Thyroid gland (tissue), 4 donors: ENCODE data around the gene ZCCHC3. TPM values are rescaled to one million over a fixed set of nuclear protein-coding genes. Genes with fewer than 3 reads are reported as not detected.
"Not testable (repeated sequence)": the region's sequence is repeated elsewhere in the genome, so short reads cannot be mapped to it uniquely, and the experiment has no call there.

Experiments
- DNase-seq, 2 donors: peaks; one replicate each; pipeline ENCODE4 v3.0.0-alpha.2; 2019
- H3K27ac ChIP-seq, 3 donors: fragments of 200-600 bp; sonication (generic); 1 replicate in 2 of 3; 2 replicates in 1 of 3; pipeline ENCODE4 v1.5.1; 2016 to 2019; ENCODE audit warnings: mild to moderate bottlenecking in 1 of 3, moderate library complexity in 1 of 3
- H3K27me3 ChIP-seq: fragments of 200-600 bp; sonication (generic); one replicate; pipeline ENCODE4 v1.5.1; 2019
- H3K36me3 ChIP-seq, 2 donors: fragments of 200-600 bp; sonication (generic); one replicate each; pipeline ENCODE4 v1.5.1; 2016 to 2019
- H3K4me1 ChIP-seq, 2 donors: fragments of 200-600 bp; sonication (generic); one replicate each; pipeline ENCODE4 v1.5.1; 2017 to 2019
- H3K4me3 ChIP-seq, 3 donors: fragments of 200-600 bp; sonication (generic); replicated peaks in 1 of 3; 1 replicate in 2 of 3; 2 replicates in 1 of 3; pipeline ENCODE4 v1.5.1; 2016; ENCODE audit warnings: mild to moderate bottlenecking in 1 of 3
- H3K9me3 ChIP-seq: fragments of 200-600 bp; sonication (generic); one replicate; pipeline ENCODE4 v1.5.1; 2017
- CTCF ChIP-seq, 6 experiments: fragments of 200-600 bp in 3 of 6; fragments of 450-650 bp in 3 of 6; sonication (generic) in 3 of 6; IDR thresholded peaks; one replicate each; pipeline ENCODE4 v1.5.1; 2016 to 2019; ENCODE audit warnings: antibody characterized with exemption in 6 of 6, mild to moderate bottlenecking in 2 of 6, inconsistent platforms in 1 of 6, moderate library complexity in 1 of 6
- POLR2A ChIP-seq, 2 donors: fragments of 450-650 bp; IDR thresholded peaks; one replicate each; pipeline ENCODE4 v1.6.1; 2017; ENCODE audit warnings: antibody characterized with exemption in 2 of 2, mild to moderate bottlenecking in 2 of 2, moderate library complexity in 1 of 2
- WGBS, 2 donors: methylation state at CpG; one replicate each; pipeline ENCODE4 v1.1.5; 2017; 5-methylcytosine and 5-hydroxymethylcytosine counted together
- intact Hi-C: fragments of 100-400 bp; cut with DNase I; formaldehyde crosslinking; loops from one replicate; pipeline ENCODE4 v1.15.1; 2023
- total RNA-seq, 4 donors: library from RNA; depleted of rRNA; stranded (reverse); fragments of >200 nt; gene quantifications; one replicate each; pipeline ENCODE4 v1.2.3, GENCODE V29; 2016

The ZCCHC3 gene
- total RNA-seq, 4 donors from 2014 or later, result 20.2 to 28.4 (median 22.3) TPM

GRCh38 chr20:329851-330232, 32.5 kb downstream of the ZCCHC3 start:
- intact Hi-C loops, result no loop called here

DNA sequence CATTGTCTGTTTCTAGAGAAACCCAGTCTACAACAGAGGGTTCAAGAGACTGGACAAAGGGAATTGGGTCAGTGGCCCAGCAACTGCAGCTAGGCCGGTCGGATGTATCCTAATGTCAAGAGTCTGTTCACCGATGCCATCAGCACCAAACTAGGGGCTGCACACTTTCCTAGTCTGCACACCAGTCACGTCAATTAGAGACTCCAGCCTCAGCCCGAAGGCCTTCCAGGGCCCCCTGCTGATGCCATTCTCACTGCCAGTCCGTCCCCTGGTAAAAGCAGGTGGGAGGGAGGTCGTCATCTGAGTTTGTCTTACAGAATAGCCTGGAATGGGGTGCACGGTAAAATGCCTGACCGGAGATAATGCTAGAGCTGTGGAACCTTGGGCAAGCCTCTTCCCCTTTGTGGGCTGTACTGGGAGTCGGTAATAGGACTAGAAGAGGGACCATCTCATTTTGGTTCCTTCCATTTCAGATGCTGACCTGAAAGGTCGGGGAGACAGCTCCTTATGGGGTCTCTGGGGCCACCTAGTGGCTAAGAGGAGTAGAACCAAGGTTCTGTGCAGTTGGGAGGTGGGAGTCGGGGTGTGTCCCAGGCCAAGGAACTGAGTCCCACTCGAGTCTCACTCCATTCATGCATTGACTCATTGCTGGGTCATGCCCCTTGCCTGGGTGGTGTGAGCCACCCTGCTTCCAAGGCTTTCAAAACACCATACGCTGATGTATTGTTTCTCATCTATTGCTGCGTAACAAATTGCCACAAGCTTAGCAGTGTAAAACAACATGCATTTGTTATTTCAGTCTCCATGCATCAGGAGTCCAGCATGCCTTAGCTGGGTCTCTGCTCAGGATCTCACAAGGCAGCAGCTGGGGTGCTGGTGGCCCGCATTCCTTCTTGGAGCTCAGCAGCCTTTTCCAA, 33.1 kb downstream of the ZCCHC3 start:
- Histone ChIP-seq H3K36me3 (no peaks in the 10 kb centered on the region), H3K4me1 (peaks cover 14 to 27% of the 10 kb centered on the region in 2 donors), H3K27me3 (no peaks in the 10 kb centered on the region), H3K9me3 (no peaks in the 10 kb centered on the region), H3K4me3 (no peak overlapping the region), H3K27ac (no peak overlapping the region)
- TF ChIP-seq POLR2A (IDR thresholded peaks at IDR 0.05) (no peak), CTCF (IDR thresholded peaks at IDR 0.05) (peak; percentile 60 to 86 (median 78))
- 49 to 51% methylated on average over 16 of the region's 16 CpGs for WGBS, 2 donors
- intact Hi-C loops, result no loop called here
- DNase-seq, result peak; percentile 56 to 57

More at GRCh38 chr20:329851-330232, 32.5 kb downstream of the ZCCHC3 start:
- Histone ChIP-seq H3K4me1 (peaks cover 14 to 27% of the 10 kb centered on the region in 2 donors), H3K27ac (no peak overlapping the region), H3K36me3 (no peaks in the 10 kb centered on the region), H3K9me3 (no peaks in the 10 kb centered on the region), H3K27me3 (no peaks in the 10 kb centered on the region), H3K4me3 (no peak overlapping the region)
- TF ChIP-seq CTCF (IDR thresholded peaks at IDR 0.05) (no peak), POLR2A (IDR thresholded peaks at IDR 0.05) (no peak)
- WGBS, 2 donors, result 78 to 82% methylated on average over 4 of the region's 4 CpGs
- DNase-seq, result peak; percentile 21 to 34

DNA sequence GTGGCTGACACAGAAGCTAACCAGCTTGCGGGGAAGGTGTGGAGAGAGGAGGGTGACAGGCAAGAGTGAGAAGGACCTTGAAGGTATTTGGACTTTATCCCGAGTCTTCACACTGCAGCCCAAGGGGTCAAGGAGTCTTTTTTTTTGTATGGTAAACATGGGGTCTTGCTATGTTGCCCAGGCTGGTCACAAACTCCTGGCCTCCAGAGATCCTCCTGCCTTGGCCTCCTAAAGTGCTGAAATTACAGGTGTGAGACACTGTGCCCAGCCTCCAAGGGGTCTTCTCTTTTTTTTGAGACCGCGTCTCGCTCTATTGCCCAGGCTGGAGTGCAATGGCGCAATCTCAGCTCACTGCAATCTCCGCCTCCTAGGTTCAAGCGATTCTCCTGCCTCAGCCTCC, 37.2 kb downstream of the ZCCHC3 start:
- H3K36me3 ChIP-seq, result no peaks in the 10 kb centered on the region
- no peak overlapping the region for H3K27ac ChIP-seq
- 91 to 95% methylated on average over 8 of the region's 8 CpGs for WGBS, 2 donors
- peaks cover 8 to 9% of the 10 kb centered on the region in 2 donors for H3K4me1 ChIP-seq
- TF ChIP-seq POLR2A (IDR thresholded peaks at IDR 0.05) (no peak), CTCF (IDR thresholded peaks at IDR 0.05) (no peak)
- H3K4me3 ChIP-seq, result no peak overlapping the region
- no peak for DNase-seq
- H3K27me3 ChIP-seq, result no peaks in the 10 kb centered on the region
- intact Hi-C loops, result no loop called here
- H3K9me3 ChIP-seq, result no peaks in the 10 kb centered on the region

GRCh38 chr20:336040-336439, 38.7 kb downstream of the ZCCHC3 start:
- intact Hi-C loops, DNase-seq: not testable (repeated sequence)
- 96 to 100% methylated on average over 1 of the region's 1 CpG for WGBS, 2 donors

DNA sequence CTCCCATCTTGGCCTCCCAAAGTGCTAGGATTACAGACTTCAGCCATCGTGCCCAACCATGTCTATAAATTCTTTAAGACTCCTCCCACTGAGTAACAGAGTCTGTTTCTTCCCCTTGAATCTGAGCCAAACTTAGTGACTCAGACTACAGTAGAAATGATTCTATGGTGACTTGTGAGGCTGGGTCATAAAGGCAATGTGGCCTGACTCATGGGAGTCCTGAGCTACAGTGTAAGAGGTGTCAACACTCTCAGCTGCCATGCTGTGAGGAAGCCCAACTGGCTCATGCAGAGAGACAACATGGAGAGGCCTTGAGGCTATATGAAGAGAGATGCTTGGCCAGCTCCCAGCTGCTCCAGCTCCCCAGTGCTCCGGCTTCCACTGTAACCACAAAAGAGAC, 44.3 kb downstream of the ZCCHC3 start:
- Histone ChIP-seq H3K4me3 (no peak overlapping the region), H3K27ac (no peak overlapping the region), H3K27me3 (no peaks in the 10 kb centered on the region), H3K4me1 (peaks cover 0 to 4% of the 10 kb centered on the region in 2 donors), H3K36me3 (no peaks in the 10 kb centered on the region), H3K9me3 (no peaks in the 10 kb centered on the region)
- no peak for DNase-seq
- 89% methylated on average over 2 of the region's 2 CpGs for WGBS, 2 donors
- no peak for TF ChIP-seq CTCF (IDR thresholded peaks at IDR 0.05)
- TF ChIP-seq POLR2A (IDR thresholded peaks at IDR 0.05), result no peak
- intact Hi-C loops, result no loop called here

More at GRCh38 chr20:336040-336439, 38.7 kb downstream of the ZCCHC3 start:
- H3K4me3 ChIP-seq, H3K36me3 ChIP-seq, H3K27ac ChIP-seq, H3K27me3 ChIP-seq, H3K9me3 ChIP-seq, H3K4me1 ChIP-seq: not testable (repeated sequence)
